ENCODE results near the gene LZTFL1.

DNA sequence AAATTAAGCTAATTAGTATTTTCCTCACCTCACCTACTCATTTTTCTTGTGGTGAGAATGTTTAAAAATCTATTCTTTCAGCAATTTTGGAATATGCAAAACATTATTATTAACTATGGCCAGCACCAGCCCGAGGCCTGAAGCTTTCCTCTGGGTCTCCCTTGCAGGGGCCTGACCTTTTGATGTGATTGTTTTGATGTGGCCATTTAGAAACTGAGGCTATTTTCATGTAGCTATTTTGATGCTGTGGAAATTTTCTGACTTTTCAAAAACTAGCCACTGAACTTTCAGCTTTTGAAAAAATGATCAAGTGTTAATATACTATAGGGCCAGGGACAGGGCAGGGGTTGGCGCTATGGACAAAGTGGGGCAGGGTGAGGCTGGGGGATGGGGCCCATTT, 36.2 kb upstream of the LZTFL1 start:
- TF ChIP-seq CTCF (IDR thresholded peaks at IDR 0.05) (no peak), POLR2A (IDR thresholded peaks at IDR 0.05) (no peak)
